CD4-positive, alpha-beta T cell treated with Interleukin-1 beta for 1 hour (primary cell): Measurements from ENCODE around the gene SFXN5.

Source experiments
- DNase-seq, 2 donors: peaks; one replicate each; pipeline ENCODE4 v3.0.0-alpha.2; 2020 to 2022

The SFXN5 gene

DNA sequence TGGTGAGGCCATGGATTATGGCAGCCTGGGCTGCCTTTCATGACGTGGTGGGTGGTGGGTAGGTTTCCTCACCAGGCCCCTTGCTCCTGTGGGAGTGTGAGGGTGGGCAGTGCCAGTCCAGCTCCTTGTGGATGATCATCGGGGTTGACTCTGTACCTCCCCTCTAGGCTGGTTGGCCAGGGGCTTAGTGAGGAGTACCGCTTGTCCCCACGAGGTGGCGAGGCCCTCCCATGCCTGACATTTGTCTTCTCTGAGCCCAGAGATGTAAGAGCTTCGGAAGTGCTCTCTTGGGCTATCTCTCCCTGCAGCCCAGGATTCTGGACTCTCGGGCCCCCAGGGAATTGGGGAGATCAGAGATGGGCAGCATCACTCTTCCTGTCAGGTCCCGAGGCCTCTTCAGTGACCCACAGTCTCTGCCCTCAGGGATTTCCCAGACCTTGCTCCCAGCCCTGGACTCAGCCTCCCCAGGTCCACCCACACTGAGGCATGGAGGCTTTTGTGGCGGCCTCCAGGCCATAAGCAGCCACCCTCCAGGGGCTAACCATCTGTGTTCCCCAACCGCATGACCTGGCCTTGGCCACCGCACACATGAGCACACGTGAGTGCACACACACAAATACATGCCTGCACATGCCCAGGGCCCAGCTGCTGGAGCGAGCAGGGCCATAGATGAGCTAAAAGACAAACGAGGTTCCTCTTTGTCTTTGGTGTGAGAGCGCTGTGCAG, 177.8 kb downstream of the SFXN5 start:
- no peak for DNase-seq

- DNase-seq: peak; percentile 60 to 63
These were observed 178.9 kb downstream of the SFXN5 start for GRCh38 chr2:72892506-72893173.
